Measurements from ENCODE around the gene METTL15. TPM values are rescaled to one million over a fixed set of nuclear protein-coding genes. Genes with fewer than 3 reads are reported as not detected.
A peak's percentile ranks its signal among the peaks of the same experiment; 100 is the strongest.
"Not testable (repeated sequence)": the region's sequence is repeated elsewhere in the genome, so short reads cannot be mapped to it uniquely, and the experiment has no call there.

Gene METTL15
- total RNA-seq, 1 donor from 2014 or later, result 10.3 TPM

- H3K36me3 Mint-ChIP-seq (ENCODE audit: low read depth), result no peaks in the 10 kb centered on the region
- no peak overlapping the region for H3K27ac Mint-ChIP-seq (ENCODE audit: unreplicated experiment)
- no peaks in the 10 kb centered on the region for H3K9me3 Mint-ChIP-seq (ENCODE audit: low read depth)
- no peaks in the 10 kb centered on the region for H3K27me3 Mint-ChIP-seq (ENCODE audit: low read depth)
- TF ChIP-seq CTCF (IDR thresholded peaks at IDR 0.05), result no peak
- no peak overlapping the region for H3K4me3 Mint-ChIP-seq (ENCODE audit: unreplicated experiment)
- no peak for DNase-seq (ENCODE audit: low spot score)
- peaks cover 15% of the 10 kb centered on the region for H3K4me1 Mint-ChIP-seq (ENCODE audit: low read depth)
These were observed 239.2 kb downstream of the METTL15 start for GRCh38 chr11:28347371-28347770.

- no peaks in the 10 kb centered on the region for H3K36me3 Mint-ChIP-seq (ENCODE audit: low read depth)
- no peak for TF ChIP-seq CTCF (IDR thresholded peaks at IDR 0.05)
- no peaks in the 10 kb centered on the region for H3K4me1 Mint-ChIP-seq (ENCODE audit: low read depth)
- H3K9me3 Mint-ChIP-seq (ENCODE audit: low read depth), result no peaks in the 10 kb centered on the region
- no peak overlapping the region for H3K4me3 Mint-ChIP-seq (ENCODE audit: unreplicated experiment)
- no peaks in the 10 kb centered on the region for H3K27me3 Mint-ChIP-seq (ENCODE audit: low read depth)
- H3K27ac Mint-ChIP-seq (ENCODE audit: unreplicated experiment), result no peak overlapping the region
- DNase-seq (ENCODE audit: low spot score), result no peak
These were observed 242.0 kb downstream of the METTL15 start for GRCh38 chr11:28350216-28350615.

GRCh38 chr11:28353991-28354390, 245.8 kb downstream of the METTL15 start:
- Mint-ChIP-seq H3K27ac (ENCODE audit: unreplicated experiment) (no peak overlapping the region), H3K27me3 (ENCODE audit: low read depth) (no peaks in the 10 kb centered on the region), H3K36me3 (ENCODE audit: low read depth) (no peaks in the 10 kb centered on the region), H3K4me3 (ENCODE audit: unreplicated experiment) (no peak overlapping the region), H3K9me3 (ENCODE audit: low read depth) (no peaks in the 10 kb centered on the region), H3K4me1 (ENCODE audit: low read depth) (no peaks in the 10 kb centered on the region)
- TF ChIP-seq CTCF (IDR thresholded peaks at IDR 0.05), result no peak
- no peak for DNase-seq (ENCODE audit: low spot score)

DNA sequence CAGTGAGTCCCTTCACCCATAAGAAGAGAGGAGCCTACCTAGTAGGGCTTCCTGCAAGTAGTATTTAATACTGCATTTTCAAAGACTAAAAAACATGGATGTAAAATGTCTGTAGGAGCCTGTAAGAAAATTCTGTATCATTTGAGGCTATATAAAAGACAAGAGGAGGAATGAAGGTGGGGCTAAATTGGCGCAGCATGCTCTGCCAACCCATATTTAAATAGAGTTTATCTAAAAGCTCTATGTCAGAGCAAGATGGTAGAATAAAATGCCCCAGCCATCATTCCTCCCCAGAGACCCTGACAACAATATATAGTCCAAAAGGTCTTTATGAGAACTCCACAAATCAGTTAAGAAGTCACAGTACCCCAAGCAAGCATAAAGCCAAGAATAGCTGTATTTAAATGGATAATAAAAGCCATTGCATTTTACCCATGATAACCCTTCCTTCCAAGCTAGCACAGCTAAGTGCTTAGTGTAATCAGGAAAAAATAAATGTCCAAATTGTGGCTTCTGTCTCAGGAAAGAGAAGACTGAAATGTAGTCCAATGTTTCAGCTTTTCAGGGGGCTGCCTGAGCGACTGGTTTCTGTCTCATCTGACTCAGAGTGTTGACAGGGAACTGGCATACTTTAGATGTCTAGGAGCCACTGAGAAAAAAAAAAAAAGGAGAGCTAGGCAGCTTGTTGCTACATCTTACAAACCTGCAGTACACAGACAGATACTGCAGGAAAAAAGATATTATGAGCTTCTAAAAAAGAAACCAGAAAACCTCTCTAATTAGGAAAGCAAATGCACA, 258.6 kb downstream of the METTL15 start:
- no peak for DNase-seq (ENCODE audit: low spot score)
- Mint-ChIP-seq H3K27me3 (ENCODE audit: low read depth) (no peaks in the 10 kb centered on the region), H3K36me3 (ENCODE audit: low read depth) (peaks cover 25% of the 10 kb centered on the region), H3K4me1 (ENCODE audit: low read depth) (peaks cover 9% of the 10 kb centered on the region), H3K9me3 (ENCODE audit: low read depth) (peaks cover 51% of the 10 kb centered on the region), H3K4me3 (ENCODE audit: unreplicated experiment) (no peak overlapping the region), H3K27ac (ENCODE audit: unreplicated experiment) (no peak overlapping the region)
- no peak for TF ChIP-seq CTCF (IDR thresholded peaks at IDR 0.05)

- not testable (repeated sequence) for H3K4me1 Mint-ChIP-seq (ENCODE audit: low read depth); H3K36me3 Mint-ChIP-seq (ENCODE audit: low read depth); H3K27me3 Mint-ChIP-seq (ENCODE audit: low read depth); H3K27ac Mint-ChIP-seq (ENCODE audit: unreplicated experiment); H3K4me3 Mint-ChIP-seq (ENCODE audit: unreplicated experiment)
- peaks cover 22% of the 10 kb centered on the region for H3K9me3 Mint-ChIP-seq (ENCODE audit: low read depth)
- peak; percentile 51 for DNase-seq (ENCODE audit: low spot score)
These were observed 269.9 kb downstream of the METTL15 start for GRCh38 chr11:28378095-28378494.

Other genes starting within 250 kb of the METTL15 start
- 2.6 to 3.0 TPM (median 2.9 TPM) in 3 replicates for gene KIF18A, start 232 bp upstream of the METTL15 start, total RNA-seq